Keratinocyte (primary cell): ENCODE measurements around the gene DOP1B. TPM values are rescaled to one million over a fixed set of nuclear protein-coding genes. Genes with fewer than 3 reads are reported as not detected.

ENCODE experiments used
- DNase-seq: peaks from one replicate; pipeline ENCODE4 v3.0.0-alpha.2; 2011; ENCODE audit warnings: low read depth, missing footprints, low spot score
- FAIRE-seq: peaks from 2 replicates; lab custom pipeline; 2011; peaks lifted over from hg19 to GRCh38; lab: Jason Lieb, UNC
- H2AFZ ChIP-seq: 2 replicates; pipeline ENCODE4 v1.6.0; 2012; ENCODE audit warnings: low read length, control low read depth, inconsistent platforms; ENCODE audit not compliant: control insufficient read depth
- H3K27ac ChIP-seq: 2 replicates; pipeline ENCODE4 v1.5.1; 2011; ENCODE audit warnings: low read length; ENCODE audit not compliant: control insufficient read depth, insufficient read depth
- H3K27me3 ChIP-seq: 3 replicates; pipeline ENCODE4 v1.6.0; 2011; ENCODE audit warnings: low read length; ENCODE audit not compliant: control insufficient read depth, insufficient read depth; ENCODE audit errors: extremely low read depth
- H3K36me3 ChIP-seq, 2 experiments: 2 replicates in 1 of 2; 3 replicates in 1 of 2; pipeline ENCODE4 v1.5.1; 2011; ENCODE audit warnings: low read length in 2 of 2, mild to moderate bottlenecking in 1 of 2; ENCODE audit not compliant: control insufficient read depth in 2 of 2, insufficient read depth in 2 of 2; ENCODE audit errors: extremely low read depth in 1 of 2
- H3K4me1 ChIP-seq: 3 replicates; pipeline ENCODE4 v1.5.1; 2011; ENCODE audit warnings: low read length; ENCODE audit not compliant: control insufficient read depth, insufficient read depth; ENCODE audit errors: extremely low read depth
- H3K4me2 ChIP-seq: 3 replicates; pipeline ENCODE4 v1.6.0; 2011; ENCODE audit warnings: low read depth, low read length; ENCODE audit not compliant: control insufficient read depth, insufficient read depth; ENCODE audit errors: extremely low read depth
- H3K4me3 ChIP-seq, 3 experiments: fragments of 200-600 bp in 1 of 3; sonication (generic) in 1 of 3; 2 replicates in 2 of 3; 3 replicates in 1 of 3; pipeline ENCODE4 v1.5.1; 2011 to 2016; ENCODE audit warnings: low read length in 3 of 3, mild to moderate bottlenecking in 3 of 3, control low read depth in 2 of 3, inconsistent platforms in 1 of 3, low read depth in 1 of 3, mixed read lengths in 1 of 3, mixed run types in 1 of 3, moderate library complexity in 1 of 3; ENCODE audit not compliant: control insufficient read depth in 2 of 3, insufficient read depth in 2 of 3; ENCODE audit errors: extremely low read depth in 1 of 3
- H3K79me2 ChIP-seq: 2 replicates; pipeline ENCODE4 v1.6.0; 2012; ENCODE audit warnings: low read length; ENCODE audit not compliant: control insufficient read depth, insufficient read depth
- H3K9ac ChIP-seq: 3 replicates; pipeline ENCODE4 v1.6.0; 2011; ENCODE audit warnings: low read length; ENCODE audit not compliant: control insufficient read depth, insufficient read depth; ENCODE audit errors: extremely low read depth
- H3K9me1 ChIP-seq: 3 replicates; pipeline ENCODE4 v1.6.0; 2011; ENCODE audit warnings: low read length; ENCODE audit not compliant: control insufficient read depth, insufficient read depth; ENCODE audit errors: extremely low read depth
- H3K9me3 ChIP-seq: 2 replicates; pipeline ENCODE4 v1.5.1; 2012; ENCODE audit warnings: low read depth, low read length; ENCODE audit not compliant: control insufficient read depth
- H4K20me1 ChIP-seq: 3 replicates; pipeline ENCODE4 v1.6.0; 2011; ENCODE audit warnings: low read length; ENCODE audit not compliant: control insufficient read depth, insufficient read depth; ENCODE audit errors: extremely low read depth
- EZH2 ChIP-seq: IDR thresholded peaks from one replicate; pipeline ENCODE4 v1.6.1; 2012; ENCODE audit warnings: inconsistent platforms, mild to moderate bottlenecking, low read length, moderate library complexity
- dilution Hi-C: fragments of 300-500 bp; cut with MboI; formaldehyde crosslinking; loops from one replicate; pipeline ENCODE4 v1.7.0; 2020; ENCODE audit warnings: low sequenced_read_pairs; ENCODE audit not compliant: extremely low pct_ligation_motif_present
- polyA plus RNA-seq, 5 experiments: library from polyadenylated mRNA; depleted of rRNA in 3 of 5; stranded (reverse) in 3 of 5; stranded (forward) in 1 of 5; unstranded in 1 of 5; fragments of >200 nt; gene quantifications; 1 replicate in 1 of 5; 2 replicates in 3 of 5; 3 replicates in 1 of 5; pipeline versions ENCODE4 v1.2.1 to v1.2.3, GENCODE V29; 2011 to 2012; ENCODE audit warnings: missing spikeins in 2 of 5, low read depth in 1 of 5, low replicate concordance in 1 of 5
- TF ChIP-seq, protein P1 (sequence below), 3 experiments: IDR thresholded peaks in 1 of 3; conservative IDR thresholded peaks in 1 of 3; optimal IDR thresholded peaks in 1 of 3; 2 replicates in 2 of 3; 3 replicates in 1 of 3; pipeline versions ENCODE3 to v1.5.1; 2011; ENCODE audit warnings: low read length in 3 of 3, mild to moderate bottlenecking in 3 of 3, moderate library complexity in 2 of 3, control low read depth in 1 of 3, inconsistent platforms in 1 of 3; ENCODE audit not compliant: insufficient read depth in 2 of 3; ENCODE audit errors: extremely low read depth in 1 of 3

Gene DOP1B
- polyA plus RNA-seq, 1 donor (not counting 4 experiments of a cell fraction or from before 2014, with no cell fraction given): 2.9 TPM

DNA sequence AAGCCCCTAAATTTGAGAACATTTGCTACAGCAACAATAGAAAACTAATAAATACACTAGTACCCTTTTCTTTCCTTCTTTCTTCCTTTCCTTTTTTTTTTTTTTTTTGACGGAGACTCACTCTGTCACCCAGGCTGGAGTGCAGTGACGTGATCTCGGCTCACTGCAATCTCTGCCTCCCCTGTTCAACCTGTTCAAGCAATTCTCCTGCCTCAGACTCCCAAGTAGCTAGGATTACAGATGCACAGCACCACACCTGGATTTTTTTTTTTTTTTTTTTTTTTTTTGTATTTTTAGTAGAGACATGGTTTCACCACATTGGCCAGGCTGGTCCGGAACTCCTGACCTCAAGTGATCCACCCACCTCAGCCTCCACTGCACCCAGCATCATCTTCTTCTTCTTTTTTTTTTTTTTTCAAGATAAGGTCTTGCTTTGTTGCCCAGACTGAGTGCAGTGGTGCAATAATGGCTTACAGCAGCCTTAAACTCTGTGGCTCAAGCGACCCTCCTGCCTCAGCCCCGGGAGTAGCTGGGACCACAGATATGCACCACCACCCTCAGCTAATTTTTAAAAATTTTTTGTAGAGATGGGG, 41.4 kb upstream of the DOP1B start:
- H3K4me1 ChIP-seq: peaks cover 8% of the 10 kb centered on the region
- no peaks in the 10 kb centered on the region for H3K9me3 ChIP-seq
- no peaks in the 10 kb centered on the region for H3K27me3 ChIP-seq
- no peaks in the 10 kb centered on the region for H4K20me1 ChIP-seq
- H3K79me2 ChIP-seq: no peaks in the 10 kb centered on the region
- DNase-seq (no peak), FAIRE-seq (no peak)
- TF ChIP-seq EZH2: no peak
- TF ChIP-seq, protein P1, sequence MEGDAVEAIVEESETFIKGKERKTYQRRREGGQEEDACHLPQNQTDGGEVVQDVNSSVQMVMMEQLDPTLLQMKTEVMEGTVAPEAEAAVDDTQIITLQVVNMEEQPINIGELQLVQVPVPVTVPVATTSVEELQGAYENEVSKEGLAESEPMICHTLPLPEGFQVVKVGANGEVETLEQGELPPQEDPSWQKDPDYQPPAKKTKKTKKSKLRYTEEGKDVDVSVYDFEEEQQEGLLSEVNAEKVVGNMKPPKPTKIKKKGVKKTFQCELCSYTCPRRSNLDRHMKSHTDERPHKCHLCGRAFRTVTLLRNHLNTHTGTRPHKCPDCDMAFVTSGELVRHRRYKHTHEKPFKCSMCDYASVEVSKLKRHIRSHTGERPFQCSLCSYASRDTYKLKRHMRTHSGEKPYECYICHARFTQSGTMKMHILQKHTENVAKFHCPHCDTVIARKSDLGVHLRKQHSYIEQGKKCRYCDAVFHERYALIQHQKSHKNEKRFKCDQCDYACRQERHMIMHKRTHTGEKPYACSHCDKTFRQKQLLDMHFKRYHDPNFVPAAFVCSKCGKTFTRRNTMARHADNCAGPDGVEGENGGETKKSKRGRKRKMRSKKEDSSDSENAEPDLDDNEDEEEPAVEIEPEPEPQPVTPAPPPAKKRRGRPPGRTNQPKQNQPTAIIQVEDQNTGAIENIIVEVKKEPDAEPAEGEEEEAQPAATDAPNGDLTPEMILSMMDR (optimal IDR thresholded peaks at IDR 0.05 in 1 of 3, IDR thresholded peaks at IDR 0.05 in 1 of 3, conservative IDR thresholded peaks at IDR 0.05 in 1 of 3; ENCODE audit: extremely low read depth in 1 of 3, insufficient read depth in 2 of 3, low read length in 3 of 3): no peak
- no peak overlapping the region for H2AFZ ChIP-seq
- H3K4me3 ChIP-seq: no peak overlapping the region
- no peak overlapping the region for H3K9ac ChIP-seq
- H3K36me3 ChIP-seq: no peaks in the 10 kb centered on the region
- no peak overlapping the region for H3K27ac ChIP-seq
- no peaks in the 10 kb centered on the region for H3K9me1 ChIP-seq
- no peak overlapping the region for H3K4me2 ChIP-seq
- dilution Hi-C loops: no loop called here

DNA sequence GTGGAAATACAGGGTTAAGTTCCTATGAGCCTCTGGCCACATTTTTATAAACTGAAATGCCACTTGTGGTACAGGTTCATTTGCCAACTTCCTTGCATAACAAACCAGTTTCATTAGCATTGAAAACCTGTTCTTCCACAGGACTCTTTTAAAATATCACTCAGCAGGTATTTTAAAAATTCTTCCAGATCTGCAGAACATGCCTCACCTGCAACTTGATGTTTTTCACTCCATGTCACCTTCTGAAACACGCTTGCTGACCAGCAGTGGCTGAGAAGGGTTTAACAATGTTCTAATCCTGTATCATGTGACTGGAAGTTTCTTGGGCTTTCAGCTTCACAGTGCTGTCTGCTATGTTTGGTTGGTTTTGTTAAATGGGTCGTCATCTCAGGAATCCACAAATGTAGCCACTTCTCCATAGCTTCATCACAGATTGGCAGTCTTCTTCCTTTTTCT, 39.3 kb upstream of the DOP1B start:
- no peaks in the 10 kb centered on the region for H3K27me3 ChIP-seq
- DNase-seq (no peak), FAIRE-seq (no peak)
- H3K4me1 ChIP-seq: peaks cover 8% of the 10 kb centered on the region
- H3K9ac ChIP-seq: no peak overlapping the region
- no peak overlapping the region for H3K4me2 ChIP-seq
- dilution Hi-C loops: no loop called here
- H3K79me2 ChIP-seq: no peaks in the 10 kb centered on the region
- no peak for TF ChIP-seq EZH2
- TF ChIP-seq, protein P1 (optimal IDR thresholded peaks at IDR 0.05 in 1 of 3, IDR thresholded peaks at IDR 0.05 in 1 of 3, conservative IDR thresholded peaks at IDR 0.05 in 1 of 3; ENCODE audit: extremely low read depth in 1 of 3, insufficient read depth in 2 of 3, low read length in 3 of 3): no peak
- no peak overlapping the region for H2AFZ ChIP-seq
- no peaks in the 10 kb centered on the region for H4K20me1 ChIP-seq
- no peaks in the 10 kb centered on the region for H3K9me3 ChIP-seq
- no peak overlapping the region for H3K27ac ChIP-seq
- H3K4me3 ChIP-seq: no peak overlapping the region
- H3K36me3 ChIP-seq: no peaks in the 10 kb centered on the region
- no peaks in the 10 kb centered on the region for H3K9me1 ChIP-seq
